ENCODE data around the gene CAPN2. TPM values are rescaled to one million over a fixed set of nuclear protein-coding genes. Genes with fewer than 3 reads are reported as not detected.

Gene CAPN2
- total RNA-seq, 1 donor from 2014 or later: 85.4 TPM

DNA sequence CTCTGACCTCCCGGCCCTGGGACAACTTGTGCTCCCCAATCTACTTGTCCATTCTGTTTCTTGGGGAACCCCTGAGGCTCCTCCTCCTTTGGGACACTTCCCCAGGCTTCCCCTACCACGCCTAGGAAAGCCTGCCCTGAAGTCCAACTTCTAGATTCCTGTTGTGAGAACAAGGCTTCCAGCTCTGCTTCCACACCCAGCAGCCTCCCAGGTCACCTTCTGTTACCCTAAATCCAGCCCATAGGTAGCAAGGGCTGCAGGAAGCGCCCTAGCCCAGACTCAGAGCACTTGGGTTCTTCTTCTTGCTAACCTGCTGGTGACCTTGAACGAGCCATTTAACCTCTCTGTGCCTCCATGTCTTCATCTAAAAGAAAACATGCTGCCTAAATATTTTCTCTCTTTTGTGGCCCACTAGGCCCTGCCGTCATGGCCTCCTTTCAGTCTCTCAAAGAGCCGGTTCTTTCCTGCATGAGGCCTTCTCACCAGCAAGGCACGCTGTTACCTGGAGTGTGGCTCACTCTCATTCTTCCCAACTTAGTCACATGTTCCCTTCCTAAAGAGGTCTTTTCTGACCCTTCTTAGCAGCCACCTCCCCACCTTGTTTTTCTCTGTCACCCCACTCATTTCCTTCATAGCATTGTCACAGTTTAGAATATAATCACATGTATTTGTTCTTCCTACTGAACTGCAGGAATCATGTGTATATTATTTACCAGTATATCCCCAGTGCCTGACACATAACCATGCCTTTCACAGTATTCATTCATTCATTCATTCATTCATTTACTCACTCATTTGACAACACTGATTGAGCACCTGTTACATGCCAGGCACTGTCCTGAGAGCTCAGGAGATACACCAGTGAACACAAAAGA, 1.4 kb downstream of the CAPN2 start:
- intact Hi-C loops (cut with DNase I): loop anchor here (5.0 kb wide), 1 partner anchor 134 kb away; the partner anchor contains the start of gene TP53BP2

DNA sequence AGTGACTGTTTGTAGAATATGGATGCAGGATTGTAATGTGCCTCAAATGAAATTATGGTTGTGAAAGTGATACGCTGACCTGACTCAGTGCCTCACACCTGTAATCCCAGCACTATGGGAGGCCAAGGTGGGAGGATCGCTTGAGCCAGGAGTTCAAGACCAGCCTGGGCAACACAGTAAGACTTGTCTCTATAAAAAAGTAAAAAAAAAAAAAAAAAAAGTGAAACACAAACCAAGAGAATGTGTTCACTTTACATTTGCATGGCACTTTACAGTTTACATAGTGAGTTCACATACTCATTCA, 2.0 kb downstream of the CAPN2 start:
- intact Hi-C loops (cut with DNase I): loop anchor here (5.0 kb wide), 1 partner anchor 133 kb away; the partner anchor contains the start of gene TP53BP2
- no peak for ATAC-seq
- DNase-seq (ENCODE audit: missing footprints): no peak

More for the DNA sequence above, 1.4 kb downstream of the CAPN2 start:
- DNase-seq (ENCODE audit: missing footprints) (no peak), ATAC-seq (no peak)

DNA sequence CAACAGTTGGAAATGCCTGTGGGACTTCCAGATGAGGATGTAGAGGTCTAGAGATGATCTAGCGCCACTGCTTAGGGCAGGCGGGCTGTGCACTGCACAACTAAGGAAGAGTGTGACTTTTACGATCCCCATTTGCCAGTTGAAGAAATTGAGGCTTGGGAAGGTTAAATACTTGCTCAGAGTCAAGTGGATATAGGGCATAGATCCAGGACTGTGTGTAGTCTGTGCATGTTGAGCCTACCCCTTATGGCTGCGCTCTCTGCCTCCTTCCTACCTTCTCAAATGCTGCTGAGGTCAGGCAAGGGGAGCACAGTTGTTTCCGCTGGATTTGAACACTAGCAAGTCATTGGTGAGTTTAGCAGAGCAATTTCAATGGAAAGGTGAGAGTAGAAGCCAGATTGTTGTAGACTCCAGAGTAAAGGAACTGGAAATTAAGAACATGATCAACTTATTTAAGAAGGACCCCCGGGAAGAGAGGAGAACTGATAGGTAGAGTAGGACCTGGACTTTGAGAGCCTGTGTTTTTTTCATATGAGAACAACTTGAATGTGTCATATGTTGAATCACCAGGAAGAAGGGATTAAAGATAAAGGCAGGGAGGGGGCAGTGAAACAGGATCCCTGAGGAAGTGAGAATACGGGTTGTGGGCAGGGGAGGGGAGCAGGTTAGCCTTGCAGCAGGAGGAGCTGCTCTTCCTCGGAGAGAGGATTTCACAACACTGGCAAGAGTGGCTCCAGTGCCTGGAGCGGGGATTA, 2.7 kb downstream of the CAPN2 start:
- no peak for DNase-seq (ENCODE audit: missing footprints)
- intact Hi-C loops (cut with DNase I): loop anchor here (5.0 kb wide), 1 partner anchor 132 kb away; the partner anchor contains the start of gene TP53BP2
- no peak for ATAC-seq

DNA sequence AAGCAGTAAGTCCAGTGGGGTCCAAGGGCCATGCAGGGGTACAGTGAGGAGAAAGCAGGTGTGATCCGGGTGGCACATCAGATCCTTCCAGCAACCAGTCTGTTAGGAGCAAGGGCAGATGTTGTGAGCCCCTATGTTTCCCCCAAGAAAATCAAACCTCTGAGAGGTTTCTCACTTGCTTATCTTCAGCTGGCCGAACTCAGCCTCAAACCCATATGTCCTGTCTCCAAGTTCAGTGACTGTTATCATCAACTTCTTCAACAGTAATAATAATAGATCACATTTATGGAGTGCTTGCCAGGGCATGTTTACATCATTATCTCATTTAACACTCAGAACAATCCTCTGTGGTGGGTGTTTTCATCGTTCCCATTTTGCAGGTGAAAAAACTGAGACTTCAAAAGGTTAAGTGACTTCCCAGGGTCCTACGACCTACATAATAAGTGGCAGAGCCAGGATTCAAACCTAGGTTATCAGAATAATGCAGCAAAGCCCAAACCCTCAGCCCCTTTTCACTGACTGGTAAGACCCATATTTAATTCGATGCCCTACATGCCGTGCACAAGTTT, 3.3 kb downstream of the CAPN2 start:
- DNase-seq (ENCODE audit: missing footprints) (no peak), ATAC-seq (no peak)
- intact Hi-C loops (cut with DNase I): no loop called here

DNA sequence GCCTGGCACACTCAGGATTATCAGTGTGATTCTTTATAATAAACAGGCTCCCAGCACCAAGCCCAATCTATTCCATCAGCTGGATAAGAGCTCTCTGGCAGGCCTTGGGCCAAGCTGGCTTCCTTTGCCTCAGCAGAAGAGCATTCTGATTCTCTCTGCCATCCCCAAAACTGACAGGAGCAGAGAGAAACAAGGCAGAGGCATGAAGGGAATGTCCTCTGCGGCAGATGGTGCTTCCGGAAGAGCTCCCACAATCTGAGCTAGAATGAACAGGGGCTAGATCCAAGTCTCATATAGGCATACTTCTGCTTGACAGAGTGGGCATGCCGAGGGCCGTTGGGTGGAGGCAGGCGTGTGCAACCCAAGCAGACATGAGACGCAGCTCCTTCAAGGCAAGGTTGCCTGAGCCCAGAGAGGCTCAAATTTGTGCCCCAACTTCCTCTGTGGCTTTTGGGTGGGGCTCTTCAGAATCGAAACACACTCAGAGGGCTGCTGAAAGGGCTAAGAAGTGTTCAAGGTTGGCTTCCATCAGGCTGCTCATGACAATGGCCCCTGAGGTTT, 4.0 kb downstream of the CAPN2 start:
- DNase-seq (ENCODE audit: missing footprints) (no peak), ATAC-seq (no peak)
- intact Hi-C loops (cut with DNase I): no loop called here

DNA sequence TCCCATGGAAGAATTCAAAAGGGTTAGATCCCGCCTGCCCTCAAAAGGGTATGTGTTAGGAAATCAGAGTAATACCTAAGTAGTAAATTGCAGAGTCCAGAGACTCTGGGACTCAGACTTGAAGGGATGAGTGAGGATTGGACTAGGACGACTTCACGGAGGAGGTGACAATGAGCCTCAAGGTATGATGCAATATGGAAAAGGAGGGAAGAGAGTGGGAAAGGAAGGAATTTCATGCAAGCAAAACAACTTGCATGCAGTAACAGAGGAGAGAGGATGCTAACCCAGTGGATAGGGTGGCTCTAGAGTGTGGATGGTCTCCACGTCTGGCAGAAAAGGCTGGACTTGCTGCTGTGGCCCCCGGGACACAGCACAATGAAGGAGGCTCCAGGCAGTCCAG, 4.8 kb downstream of the CAPN2 start:
- intact Hi-C loops (cut with DNase I): no loop called here
- no peak for DNase-seq (ENCODE audit: missing footprints)
- ATAC-seq: no peak

DNA sequence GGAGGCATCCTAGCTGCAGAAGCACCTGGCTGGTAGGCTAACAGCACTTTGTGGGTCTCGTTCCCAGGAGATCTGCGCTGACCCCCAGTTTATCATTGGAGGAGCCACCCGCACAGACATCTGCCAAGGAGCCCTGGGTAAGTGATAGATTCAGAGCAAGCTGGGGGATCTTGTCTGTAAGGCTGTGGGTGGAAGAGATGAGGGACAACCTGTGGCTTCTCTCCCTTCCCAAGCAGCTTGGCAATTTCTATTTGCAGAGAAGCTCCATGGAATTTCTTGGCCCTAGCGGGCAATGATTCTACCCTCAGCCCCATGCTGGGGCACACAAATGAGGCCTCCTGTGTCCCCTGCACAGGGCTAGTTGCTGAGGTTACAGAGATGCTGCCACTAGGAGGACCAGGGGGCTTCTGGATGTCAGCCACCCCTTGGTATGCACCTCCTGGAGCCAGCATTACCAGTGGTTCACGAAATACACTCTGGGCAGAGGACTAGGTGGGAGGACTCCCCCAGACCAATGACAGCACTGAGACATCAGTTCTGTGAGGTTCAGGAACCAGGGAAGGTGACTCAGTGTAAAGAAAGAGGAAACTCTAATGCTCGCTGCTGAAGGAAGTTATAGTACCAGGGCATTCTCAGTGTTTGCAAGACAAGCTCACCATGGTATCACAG, 5.5 kb downstream of the CAPN2 start:
- no peak for DNase-seq (ENCODE audit: missing footprints)
- ATAC-seq: no peak
- intact Hi-C loops (cut with DNase I): no loop called here

DNA sequence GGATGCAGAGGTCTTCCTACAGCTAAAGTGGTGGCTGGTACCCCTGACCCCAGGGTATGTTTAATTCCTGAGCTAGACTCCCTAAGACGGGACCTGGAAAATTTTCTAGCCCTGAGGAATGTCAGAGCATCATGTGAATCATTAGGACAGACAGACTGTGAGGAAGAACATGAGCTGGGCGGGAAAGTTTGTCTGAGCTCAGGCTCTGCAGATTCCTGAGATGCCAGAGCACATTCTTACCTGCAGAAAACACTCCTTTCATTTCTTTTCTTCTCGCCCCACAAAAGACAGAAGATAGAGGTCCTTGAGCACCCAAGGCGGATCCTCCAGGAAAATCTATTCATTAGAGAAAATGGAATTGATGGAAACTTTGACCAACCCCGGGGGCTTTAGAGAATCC, 6.5 kb downstream of the CAPN2 start:
- intact Hi-C loops (cut with DNase I): no loop called here
- ATAC-seq (no peak), DNase-seq (ENCODE audit: missing footprints) (no peak)

DNA sequence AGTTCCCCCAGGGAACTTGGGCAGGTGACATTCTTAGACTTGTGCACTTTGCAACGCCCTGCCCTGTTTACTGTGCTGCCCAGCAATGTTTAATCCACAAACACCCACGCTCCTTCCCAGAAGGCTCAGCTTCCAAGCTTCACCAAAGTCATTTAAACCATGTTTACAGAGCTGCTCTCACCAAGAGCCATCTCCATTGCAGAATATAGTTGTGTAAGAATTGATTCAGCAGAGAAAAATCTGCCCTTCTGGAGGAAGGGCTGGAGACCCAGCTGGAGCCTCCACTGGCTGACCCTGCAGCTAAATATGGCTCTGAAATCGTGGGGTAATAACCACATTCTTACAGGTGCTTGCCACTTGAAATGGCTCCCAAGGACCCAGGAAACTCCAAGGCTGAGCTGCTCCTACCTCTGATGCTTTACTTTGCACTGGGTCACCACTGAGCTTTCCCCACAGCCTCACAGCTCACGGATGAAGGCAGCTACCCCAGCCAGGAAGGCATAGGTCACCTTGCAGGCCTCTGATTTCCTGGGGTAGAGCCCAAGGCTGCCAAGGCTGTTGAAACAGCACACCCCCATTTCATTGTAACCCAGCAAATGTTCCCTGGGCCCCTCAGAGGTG, 8.7 kb downstream of the CAPN2 start:
- intact Hi-C loops (cut with DNase I): no loop called here
- no peak for DNase-seq (ENCODE audit: missing footprints)
- ATAC-seq: no peak

DNA sequence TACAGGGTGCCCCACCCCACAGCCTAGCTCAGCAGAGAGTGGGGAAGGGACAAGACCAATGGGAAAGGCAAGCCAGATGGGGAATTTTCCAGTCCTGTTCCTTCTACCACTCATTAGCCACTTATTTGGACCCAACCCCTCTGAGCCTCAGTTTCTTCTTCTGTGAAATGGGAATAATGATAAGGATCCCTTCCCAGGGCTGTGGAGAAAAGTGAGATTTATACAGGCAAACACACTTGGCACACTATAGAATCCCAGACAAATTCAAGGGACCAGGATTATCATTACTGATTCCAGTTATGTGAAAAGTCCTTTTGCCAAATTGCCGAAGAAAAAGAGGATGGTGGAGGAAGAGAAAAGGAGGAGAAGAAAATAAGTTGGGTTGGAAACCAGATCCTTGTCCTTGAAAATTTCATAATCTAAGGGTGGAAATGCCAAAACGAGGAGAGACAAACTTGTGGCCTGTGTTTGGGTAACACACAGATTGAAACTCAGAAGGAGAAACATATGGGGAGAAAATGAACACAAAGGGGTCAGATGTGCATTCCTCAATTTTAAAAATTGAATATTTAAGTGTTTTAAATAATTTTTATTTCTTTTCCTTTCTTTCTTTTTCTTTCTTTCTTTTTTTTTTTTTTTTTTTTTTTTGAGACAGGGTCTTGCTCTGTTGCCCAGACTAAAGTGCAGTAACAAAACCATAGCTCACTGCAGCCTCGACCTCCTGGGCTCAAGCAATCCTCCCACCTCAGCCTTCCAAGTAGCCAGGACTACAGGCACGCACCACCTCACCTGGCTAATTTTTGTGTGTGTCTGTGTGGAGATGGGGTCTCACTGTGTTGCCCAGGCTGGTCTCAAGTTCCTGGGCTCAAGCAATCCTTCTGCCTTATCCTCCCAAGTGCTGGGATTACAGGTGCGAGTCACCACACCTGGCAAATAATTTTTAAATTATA, 9.6 kb downstream of the CAPN2 start:
- ATAC-seq (no peak), DNase-seq (ENCODE audit: missing footprints) (no peak)
- intact Hi-C loops (cut with DNase I): no loop called here

DNA sequence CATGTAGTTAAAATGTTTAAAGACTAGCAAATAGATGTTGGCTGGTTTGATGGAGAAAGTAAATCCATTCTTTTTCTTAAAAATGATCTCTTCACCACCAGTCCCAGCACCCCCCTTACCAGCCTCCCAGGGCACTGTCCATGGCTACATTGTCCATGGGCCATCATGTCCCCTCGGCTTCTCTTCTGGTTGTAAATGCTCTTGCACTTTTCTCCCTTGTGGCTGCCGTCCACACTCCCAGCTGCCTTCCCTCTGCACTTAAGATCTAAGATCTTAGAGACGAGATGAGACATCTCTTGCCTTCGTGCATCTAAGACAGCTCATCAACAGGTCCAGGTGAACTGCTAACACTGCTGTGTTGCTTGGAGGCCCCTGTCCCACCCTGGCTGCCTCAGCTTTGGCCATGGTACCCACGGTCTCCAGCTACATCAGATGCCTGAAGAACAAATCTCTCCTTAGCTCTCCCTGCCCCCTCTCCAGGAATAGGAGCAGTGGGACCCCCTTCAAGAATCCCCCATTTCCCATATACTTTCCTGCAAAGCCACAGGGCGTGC, 11.1 kb downstream of the CAPN2 start:
- no peak for DNase-seq (ENCODE audit: missing footprints)
- intact Hi-C loops (cut with DNase I): no loop called here
- ATAC-seq: no peak

DNA sequence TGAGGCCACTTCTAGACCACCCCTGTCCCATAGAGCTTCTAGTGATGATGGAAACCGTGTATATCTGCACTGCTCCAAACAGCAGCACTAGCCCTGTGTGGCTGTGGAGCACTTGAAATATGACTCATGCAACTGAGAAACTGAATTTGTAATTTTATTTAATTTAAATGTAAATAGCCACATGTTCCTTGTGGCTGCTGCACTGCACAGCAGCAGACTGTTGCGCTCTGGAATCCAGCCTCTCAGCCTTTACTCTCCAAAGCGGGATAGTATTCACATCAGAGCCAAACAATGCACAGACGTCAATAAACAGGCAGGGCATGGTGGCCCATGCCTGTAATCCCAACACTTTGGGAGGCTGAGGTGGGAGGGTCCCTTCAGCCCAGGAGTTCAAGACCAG, 12.0 kb downstream of the CAPN2 start:
- intact Hi-C loops (cut with DNase I): no loop called here
- ATAC-seq (no peak), DNase-seq (ENCODE audit: missing footprints) (no peak)

DNA sequence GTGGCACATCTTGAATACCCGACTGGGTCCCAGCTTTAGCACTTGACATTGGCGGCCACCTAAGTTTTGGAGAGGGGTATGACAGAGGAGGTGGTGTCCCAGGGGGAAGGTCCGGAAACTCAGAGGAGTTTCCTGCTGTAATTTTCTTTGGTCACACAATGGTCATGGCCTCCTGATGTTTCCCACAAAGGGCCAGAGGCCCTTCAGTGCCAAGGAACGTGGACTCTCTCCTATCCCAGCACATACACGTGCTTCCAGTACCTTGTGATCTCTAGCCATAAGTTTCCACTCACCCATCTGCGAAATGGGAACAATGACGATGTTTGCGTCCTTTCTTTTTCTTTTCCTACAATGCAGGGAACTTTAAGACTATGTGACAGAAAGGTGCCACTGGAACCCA, 13.2 kb downstream of the CAPN2 start:
- intact Hi-C loops (cut with DNase I): no loop called here
- DNase-seq (ENCODE audit: missing footprints): no peak
- no peak for ATAC-seq

DNA sequence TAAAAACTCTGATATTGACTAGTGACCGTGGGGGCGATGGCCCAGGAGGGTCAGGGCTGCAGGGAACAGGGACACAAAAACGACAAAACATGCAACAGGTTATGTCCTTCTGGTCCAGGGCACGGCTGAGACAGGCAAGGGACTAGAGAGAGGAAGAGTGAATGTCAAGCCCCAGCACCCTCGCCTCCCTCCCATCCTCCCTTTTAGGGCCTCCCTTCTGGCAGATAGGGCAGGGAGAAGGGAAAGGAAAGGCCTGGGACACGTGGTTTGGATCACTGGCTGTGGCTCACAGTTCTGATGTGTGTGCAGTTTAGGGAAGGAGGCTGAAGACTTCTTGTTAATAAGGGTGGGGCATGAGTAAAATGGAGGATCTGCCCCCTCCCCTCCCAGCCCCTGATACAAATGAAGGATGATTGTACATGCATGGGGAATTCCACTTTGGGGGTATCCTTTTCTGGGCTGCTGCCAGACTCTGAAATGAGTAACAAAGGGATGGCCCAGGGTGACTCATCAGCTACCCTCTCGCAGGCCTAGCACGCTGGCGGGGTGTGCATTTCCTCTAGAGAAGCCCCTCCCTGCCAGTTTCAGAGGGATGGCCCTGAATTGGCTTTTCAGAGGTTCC, 14.2 kb downstream of the CAPN2 start:
- intact Hi-C loops (cut with DNase I): no loop called here
- peak; percentile 87 for ATAC-seq
- DNase-seq (ENCODE audit: missing footprints): peak; percentile 89

DNA sequence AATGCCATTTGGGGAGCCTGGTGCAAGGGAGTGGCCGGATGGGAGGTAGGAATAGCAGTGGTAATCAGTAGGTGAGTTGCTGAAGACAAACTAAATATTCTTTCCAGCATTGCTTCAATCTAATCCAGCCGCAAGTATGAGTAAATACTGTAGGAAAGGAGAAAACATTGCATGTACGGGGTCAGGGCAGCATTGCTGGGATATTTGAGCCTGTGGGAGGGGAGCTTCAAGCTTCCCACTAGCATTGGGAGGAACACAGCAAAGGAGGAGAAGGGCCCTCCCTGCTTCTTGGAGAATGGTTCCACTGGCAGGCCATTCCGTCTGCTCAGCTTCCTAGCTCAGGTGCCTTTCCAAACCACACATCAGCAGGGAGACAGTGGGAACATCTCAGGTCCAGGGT, 15.2 kb downstream of the CAPN2 start:
- ATAC-seq: no peak
- intact Hi-C loops (cut with DNase I): no loop called here
- no peak for DNase-seq (ENCODE audit: missing footprints)

DNA sequence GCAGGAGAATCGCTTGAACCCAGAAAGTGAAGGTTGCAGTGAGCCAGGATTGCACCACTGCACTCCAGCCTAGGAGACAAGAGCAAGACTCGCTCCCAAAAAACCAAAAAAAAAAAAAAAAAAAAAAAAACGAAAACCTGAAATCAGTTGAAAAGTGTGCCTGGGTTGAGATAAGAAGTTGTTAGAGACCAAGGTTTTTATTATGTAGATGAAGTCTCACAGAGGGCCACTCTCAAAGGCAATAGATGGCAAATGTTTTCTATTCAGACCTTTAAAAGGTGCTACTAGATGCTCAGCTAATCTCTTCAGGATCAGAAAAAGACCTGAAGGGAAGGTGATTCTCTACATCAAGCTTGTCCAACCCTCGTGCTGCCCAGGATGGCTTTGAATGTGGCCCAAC, 17.6 kb downstream of the CAPN2 start:
- intact Hi-C loops (cut with DNase I): loop anchor here (2.0 kb wide), 1 partner anchor 15 kb away; no protein-coding TSS in a partner anchor
- no peak for ATAC-seq

More for the DNA sequence above, 17.6 kb downstream of the CAPN2 start:
- DNase-seq (ENCODE audit: missing footprints): no peak

Measured in Right ventricle myocardium inferior (tissue), 1 donor.